GM18505 (cell line): ENCODE data around the gene PATL2.

Source experiments
- ATAC-seq: cut with Tn5 transposase; IDR thresholded peaks from one replicate; pipeline ENCODE4 v1.9.1; 2021; ENCODE audit not compliant: unreplicated experiment
- POLR2A ChIP-seq: IDR thresholded peaks from 4 replicates; pipeline ENCODE4 v1.6.1; 2011; ENCODE audit warnings: borderline replicate concordance; ENCODE audit not compliant: insufficient read depth, insufficient read length; ENCODE audit errors: extremely low read depth

PATL2 gene

GRCh38 chr15:44663410-44664308 lies 47.5 kb downstream of the PATL2 start, which contains the start of gene SPG11:
TSS of gene SPG11 (minus strand) at chr15:44663662. CDS start at chr15:44663647, 15 bp downstream.
- TF ChIP-seq POLR2A: peak; percentile 97
- peak; percentile 73 for ATAC-seq

GRCh38 chr15:44662478-44663409 lies 48.4 kb downstream of the PATL2 start:
- ATAC-seq: peak; percentile 53
- no peak for TF ChIP-seq POLR2A

- ATAC-seq: no peak
- no peak for TF ChIP-seq POLR2A
These were observed 49.5 kb downstream of the PATL2 start for GRCh38 chr15:44661576-44661975.

GRCh38 chr15:44659056-44659455 lies 52.1 kb downstream of the PATL2 start:
- TF ChIP-seq POLR2A: no peak
- ATAC-seq: no peak

- TF ChIP-seq POLR2A: no peak
- no peak for ATAC-seq
These were observed 53.7 kb downstream of the PATL2 start for GRCh38 chr15:44657378-44657777.

GRCh38 chr15:44656913-44657312 lies 54.2 kb downstream of the PATL2 start:
- TF ChIP-seq POLR2A: no peak
- no peak for ATAC-seq

GRCh38 chr15:44656298-44656697 lies 54.8 kb downstream of the PATL2 start:
- no peak for ATAC-seq
- no peak for TF ChIP-seq POLR2A

GRCh38 chr15:44654858-44655257 lies 56.3 kb downstream of the PATL2 start:
- no peak for ATAC-seq
- TF ChIP-seq POLR2A: no peak

- no peak for TF ChIP-seq POLR2A
- ATAC-seq: no peak
These were observed 63.5 kb downstream of the PATL2 start for GRCh38 chr15:44647637-44648036.

- no peak for ATAC-seq
- TF ChIP-seq POLR2A: no peak
These were observed 64.1 kb downstream of the PATL2 start for GRCh38 chr15:44647036-44647435.

- ATAC-seq: no peak
- no peak for TF ChIP-seq POLR2A
These were observed 64.7 kb downstream of the PATL2 start for GRCh38 chr15:44646460-44646859.

GRCh38 chr15:44641651-44642050 lies 69.5 kb downstream of the PATL2 start:
- no peak for TF ChIP-seq POLR2A
- no peak for ATAC-seq

GRCh38 chr15:44636976-44637375 lies 74.1 kb downstream of the PATL2 start:
- ATAC-seq: no peak
- no peak for TF ChIP-seq POLR2A
